K562 (cell line): ENCODE measurements around the gene ERICH6. TPM values are rescaled to one million over a fixed set of nuclear protein-coding genes. Genes with fewer than 3 reads are reported as not detected.

Source experiments
- BMI1 ChIP-seq: fragments of 150-350 bp; IDR thresholded peaks from 2 replicates; pipeline ENCODE4 v1.6.1; 2014; ENCODE audit warnings: low read length
- HMBOX1 ChIP-seq: sonication (generic); IDR thresholded peaks from 2 replicates; pipeline ENCODE4 v1.6.1; 2016
- HNRNPK ChIP-seq: fragments of 200-400 bp; formaldehyde crosslinking; IDR thresholded peaks from one replicate; pipeline ENCODE4 v1.6.1; 2018; ENCODE audit warnings: mild to moderate bottlenecking, low read depth, low read length; ENCODE audit not compliant: poor library complexity, severe bottlenecking
- HOMEZ ChIP-seq: fragments of 250-450 bp; sonication (Bioruptor Pico); IDR thresholded peaks from 2 replicates; pipeline ENCODE4 v1.4.0; 2020; ENCODE audit warnings: mild to moderate bottlenecking, moderate library complexity
- MCM7 ChIP-seq, 2 experiments: fragments of 450-650 bp; IDR thresholded peaks; 2 replicates each; pipeline ENCODE4 v1.6.1; 2016 to 2018
- MGA ChIP-seq: fragments of 450-650 bp; IDR thresholded peaks from 2 replicates; pipeline ENCODE4 v1.6.1; 2016; ENCODE audit warnings: mild to moderate bottlenecking, moderate library complexity
- NFIX ChIP-seq: fragments of 250-450 bp; sonication (Bioruptor Pico); IDR thresholded peaks from 2 replicates; pipeline ENCODE4 v1.4.0; 2020; ENCODE audit warnings: low read depth, mild to moderate bottlenecking, moderate library complexity
- NFRKB ChIP-seq: fragments of 450-650 bp; IDR thresholded peaks from 2 replicates; pipeline ENCODE4 v1.6.1; 2016; ENCODE audit warnings: low read depth
- NFYB ChIP-seq: IDR thresholded peaks from 2 replicates; pipeline ENCODE4 v1.6.1; 2011; ENCODE audit warnings: mild to moderate bottlenecking, moderate library complexity; ENCODE audit not compliant: insufficient read length; ENCODE audit errors: extremely low read depth
- SAP30 ChIP-seq: fragments of 200-600 bp; sonication (generic); IDR thresholded peaks from 2 replicates; pipeline ENCODE4 v1.6.1; 2012; ENCODE audit warnings: borderline replicate concordance, low read depth, mild to moderate bottlenecking, moderate library complexity, low read length, control low read depth, inconsistent platforms; ENCODE audit not compliant: insufficient read depth, poor library complexity, severe bottlenecking
- STAT5B ChIP-seq: fragments of 250-450 bp; sonication (Bioruptor Pico); IDR thresholded peaks from 2 replicates; pipeline ENCODE4 v1.8.0; 2021; ENCODE audit warnings: mild to moderate bottlenecking, inconsistent platforms
- TEAD2 ChIP-seq: fragments of 450-650 bp; IDR thresholded peaks from 2 replicates; pipeline ENCODE4 v1.6.1; 2016; ENCODE audit warnings: missing genetic modification characterization, control low read depth, missing compliant biosample characterization
- ZNF133 ChIP-seq: fragments of 250-450 bp; sonication (Bioruptor Pico); IDR thresholded peaks from 2 replicates; pipeline ENCODE4 v1.4.0; 2020; ENCODE audit warnings: mild to moderate bottlenecking
- ZNF174 ChIP-seq: fragments of 250-450 bp; sonication (Bioruptor Pico); IDR thresholded peaks from 2 replicates; pipeline ENCODE4 v1.4.0; 2020; ENCODE audit warnings: mild to moderate bottlenecking
- ZNF197 ChIP-seq: fragments of 200-800 bp; sonication (Bioruptor generic); IDR thresholded peaks from 2 replicates; pipeline ENCODE4 v1.6.1; 2016; ENCODE audit warnings: low read depth, missing genetic modification characterization, missing compliant biosample characterization
- polyA plus RNA-seq, 8 experiments: library from polyadenylated mRNA; depleted of rRNA in 4 of 8; stranded (reverse) in 5 of 8; unstranded in 3 of 8; fragments of >200 nt; fragmentation: Nextera tagmentation in 2 of 8; fragmentation: Illumina TruSeq in 1 of 8; extraction: Ambion mirVana in 2 of 8; extraction: Trizol in 1 of 8; gene quantifications; 2 replicates each; pipeline versions ENCODE4 v1.2.1 to v1.2.3, GENCODE V29; 2011 to 2014; ENCODE audit warnings: inconsistent platforms in 1 of 8, missing spikeins in 1 of 8
- total RNA-seq, 7 experiments: library from RNA; depleted of rRNA in 6 of 7; stranded (reverse); fragments of >200 nt in 6 of 7; fragmentation: Illumina TruSeq in 2 of 7; extraction: Trizol in 2 of 7; gene quantifications; 2 replicates each; pipeline versions ENCODE4 v1.2.1 to v1.2.3, GENCODE V29; 2011 to 2021; ENCODE audit warnings: low replicate concordance in 1 of 7

ERICH6 gene
- total and polyA plus RNA-seq, 9 of the 15 experiments (the other 6 are each of a cell fraction or from before 2014, with no cell fraction given): not detected

GRCh38 chr3:150729682-150730360, 26.1 kb upstream of the ERICH6 start (continued):
- peak; percentile 48; the same call in 1 of the 2 replicates for TF ChIP-seq MGA
- no peak for TF ChIP-seq HMBOX1
- TF ChIP-seq HOMEZ: no peak
- no peak for TF ChIP-seq SAP30
- TF ChIP-seq TEAD2 (tag): no peak
- TF ChIP-seq NFIX: no peak
- no peak for TF ChIP-seq ZNF133 (CRISPR knock-in tag)
- TF ChIP-seq STAT5B (CRISPR knock-in tag): no peak
- TF ChIP-seq BMI1: no peak
- peak; percentile 65; the same call in 1 of the 2 replicates for TF ChIP-seq NFRKB
- no peak for TF ChIP-seq NFYB
- TF ChIP-seq HNRNPK: no peak
- no peak for TF ChIP-seq ZNF174 (CRISPR knock-in tag)
- TF ChIP-seq MCM7 (IDR thresholded peaks at IDR 0.05): no peak
- TF ChIP-seq ZNF197 (CRISPR knock-in tag): no peak
